Measurements from ENCODE around the gene KREMEN1.

GRCh38 chr22:29143941-29144785 lies 71.3 kb downstream of the KREMEN1 start:
- TF ChIP-seq CTCF (IDR thresholded peaks at IDR 0.05) (no peak), EZH2phosphoT487 (IDR thresholded peaks at IDR 0.05) (no peak), EZH2 (IDR thresholded peaks at IDR 0.05) (no peak)

All from neural progenitor cell (in vitro differentiated cells).